NCI-H510A (cell line): ENCODE data around the gene PANK4.

Source experiments
- DNase-seq: peaks from one replicate; lab custom pipeline; 2025; lab: John Stamatoyannopoulos, UW

Gene PANK4

GRCh38 chr1:2528966-2529783, 2.8 kb upstream of the PANK4 start:
- no peak for DNase-seq

- DNase-seq, result no peak
Measured at GRCh38 chr1:2528611-2528965, 2.2 kb upstream of the PANK4 start.

GRCh38 chr1:2528016-2528415, 1.6 kb upstream of the PANK4 start:
- DNase-seq, result no peak

GRCh38 chr1:2527556-2527860, 1.1 kb upstream of the PANK4 start:
- no peak for DNase-seq

DNA sequence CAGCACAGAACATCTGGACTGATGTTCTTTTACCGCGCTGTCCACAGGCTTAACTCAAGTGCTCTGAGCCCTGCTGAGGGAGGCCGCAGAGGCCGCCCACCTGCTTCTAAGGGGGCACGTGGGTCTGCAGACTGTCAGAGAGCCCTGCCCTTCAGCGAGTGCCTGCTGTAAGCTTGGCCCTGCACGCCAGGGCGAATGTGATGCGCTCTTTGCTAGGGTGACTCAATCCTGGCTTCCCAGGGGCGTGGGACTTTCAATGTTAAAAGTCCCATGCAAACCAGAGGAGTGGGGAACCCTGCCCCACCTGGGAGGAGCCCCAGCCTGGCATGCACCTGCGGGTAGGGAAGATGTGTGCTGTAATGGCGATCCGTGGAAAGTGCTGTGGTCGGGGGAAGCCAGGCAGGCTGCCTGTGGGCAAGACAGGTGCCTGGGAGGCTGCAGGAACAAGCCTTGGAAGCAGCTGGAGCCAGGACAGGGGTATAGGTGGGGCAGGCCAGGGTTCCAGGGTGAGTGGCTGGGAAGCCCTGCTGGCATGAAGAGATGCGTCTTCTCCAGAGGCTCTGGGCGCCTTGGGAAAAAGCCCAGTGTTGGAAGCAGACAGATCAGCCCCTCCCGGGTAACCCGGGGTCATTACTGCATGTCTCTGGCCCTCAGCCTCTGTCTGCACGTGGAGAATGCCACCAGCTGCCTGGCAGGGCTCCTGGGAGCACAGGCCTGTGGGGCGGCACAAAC, 594 bp upstream of the PANK4 start:
- no peak for DNase-seq

GRCh38 chr1:2525572-2525919, 850 bp downstream of the PANK4 start:
- DNase-seq, result no peak

DNA sequence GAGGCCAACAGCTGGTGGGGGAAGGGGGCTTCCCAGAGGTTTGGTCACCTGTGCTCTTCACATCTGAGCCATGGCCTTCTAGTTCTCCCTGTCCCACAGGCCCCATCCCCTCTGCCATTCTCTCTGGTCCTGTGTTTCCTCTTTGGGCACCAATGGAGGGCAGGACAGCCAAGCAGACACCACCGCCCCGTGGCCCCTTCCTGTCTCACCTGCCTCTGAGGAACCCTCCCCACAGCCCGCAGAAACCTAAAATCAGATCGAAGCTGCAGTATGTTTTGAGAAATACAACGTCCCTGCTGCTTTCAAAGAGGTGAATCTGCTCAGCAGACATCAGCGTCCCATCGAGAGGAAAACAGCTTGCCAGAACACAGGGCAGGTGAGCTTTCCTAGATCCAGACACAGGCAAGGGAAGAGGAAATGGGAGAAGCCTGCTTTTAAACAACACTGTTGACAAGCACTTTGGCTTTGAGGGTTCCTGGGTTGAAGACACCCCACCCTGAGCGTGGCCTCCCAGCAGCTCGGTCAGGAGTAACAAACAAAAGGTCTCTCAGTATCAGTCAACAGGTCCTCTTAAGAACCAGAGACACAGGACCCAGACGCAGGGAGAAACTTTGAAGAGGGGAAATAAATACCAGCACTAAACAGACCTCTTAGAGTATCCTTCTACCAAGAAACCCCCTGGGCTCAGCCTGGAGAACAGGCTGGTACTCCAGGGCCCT, 2.3 kb downstream of the PANK4 start:
- no peak for DNase-seq

DNA sequence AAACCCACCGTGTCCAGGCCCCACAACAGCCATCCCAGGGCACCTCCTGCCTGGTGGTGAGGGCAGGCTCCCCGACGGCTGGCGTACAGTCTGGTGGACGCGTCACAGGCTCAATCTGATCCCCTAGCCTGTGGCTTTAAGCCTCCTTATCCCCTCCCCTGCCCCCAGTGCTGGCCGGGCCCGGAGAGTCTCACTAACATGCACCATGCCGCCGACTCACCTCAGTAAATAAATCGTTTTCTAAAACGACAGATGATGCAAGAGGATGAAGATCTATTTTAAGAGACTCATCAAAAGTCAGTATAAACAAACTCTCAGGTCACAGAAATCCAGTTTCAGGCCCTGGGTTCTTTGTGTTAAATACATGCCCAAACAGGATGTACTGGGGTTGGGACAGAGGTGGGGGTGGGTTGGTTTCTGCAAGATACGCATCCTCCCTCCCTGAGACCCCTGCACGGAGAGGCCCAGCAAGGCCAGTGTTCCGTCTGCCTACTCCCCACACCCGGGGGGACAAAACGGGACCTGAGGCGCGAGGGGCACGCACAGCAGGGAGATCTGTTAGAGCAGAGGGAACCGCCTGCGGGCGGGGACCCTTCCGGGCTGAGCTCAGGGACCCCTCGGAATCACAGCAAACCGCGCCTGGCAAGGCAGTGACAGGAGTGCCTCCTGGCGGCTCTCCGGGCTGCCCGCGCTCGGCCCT, 3.1 kb downstream of the PANK4 start:
- no peak for DNase-seq

DNA sequence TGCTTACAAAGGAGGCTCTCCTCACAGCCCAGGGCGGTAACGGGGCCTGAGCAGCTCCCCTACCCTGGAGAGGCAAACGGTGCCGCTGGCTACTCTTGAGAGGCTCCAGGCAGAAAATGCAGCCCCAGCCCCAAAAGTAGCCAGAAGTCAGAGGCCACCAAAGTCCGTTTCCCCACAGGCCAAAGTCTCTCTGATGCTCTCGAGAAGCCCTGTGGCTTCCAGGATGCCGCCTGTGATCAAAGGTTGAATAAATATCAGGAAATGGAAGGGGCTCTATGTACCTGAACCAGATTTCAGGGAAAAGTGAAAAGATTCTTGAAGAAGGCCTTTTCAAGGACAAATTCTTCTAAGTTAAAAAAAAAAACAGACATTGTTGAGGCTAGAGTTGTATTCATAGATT, 4.2 kb downstream of the PANK4 start:
- DNase-seq, result no peak

DNA sequence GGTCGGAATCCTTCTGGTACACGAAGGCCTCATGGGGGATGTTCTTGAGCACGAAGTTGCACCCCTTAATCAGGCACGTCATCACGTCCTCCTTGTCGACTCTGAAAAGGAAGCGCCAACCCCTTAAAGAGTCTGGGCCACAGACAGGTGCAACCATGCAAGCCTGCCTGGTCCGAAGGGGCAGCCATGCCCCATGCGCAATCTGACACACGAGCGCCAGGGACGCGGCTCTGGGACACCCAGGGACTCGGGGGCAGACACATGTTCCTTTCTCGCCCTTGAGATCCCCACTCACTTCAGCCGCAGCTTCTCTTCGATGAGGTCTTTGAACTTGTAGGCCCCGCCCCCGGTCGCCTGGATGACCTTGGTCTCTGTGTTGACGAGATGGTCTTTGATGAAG, 5.6 kb downstream of the PANK4 start:
- no peak for DNase-seq

GRCh38 chr1:2520206-2520605, 6.2 kb downstream of the PANK4 start:
- DNase-seq, result no peak

DNA sequence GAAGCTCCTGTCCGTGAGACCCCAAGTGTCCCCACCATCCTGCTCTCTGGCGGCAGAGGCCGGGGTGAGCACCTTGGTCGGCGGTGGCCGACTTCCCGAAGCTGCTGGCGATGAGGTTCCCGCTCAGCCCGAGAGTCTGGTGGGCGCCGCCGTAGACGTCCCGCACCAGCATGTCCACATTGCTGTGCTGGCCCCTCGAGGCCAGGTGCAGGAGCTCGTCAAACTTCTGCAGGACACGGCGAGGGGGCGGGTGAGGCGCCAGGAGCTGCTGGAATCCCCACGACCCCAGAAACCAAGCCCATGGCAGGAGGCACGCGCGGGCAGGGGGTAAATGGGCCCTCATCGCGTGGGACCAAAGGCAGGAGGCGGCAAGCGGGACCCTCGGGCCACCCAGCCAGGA, 6.7 kb downstream of the PANK4 start:
- no peak for DNase-seq

GRCh38 chr1:2519029-2519685, 7.2 kb downstream of the PANK4 start:
- DNase-seq, result no peak

GRCh38 chr1:2518528-2518927, 7.9 kb downstream of the PANK4 start:
- no peak for DNase-seq

GRCh38 chr1:2517966-2518365, 8.4 kb downstream of the PANK4 start:
- DNase-seq, result no peak

- no peak for DNase-seq
Measured at GRCh38 chr1:2516946-2517345, 9.4 kb downstream of the PANK4 start.

DNA sequence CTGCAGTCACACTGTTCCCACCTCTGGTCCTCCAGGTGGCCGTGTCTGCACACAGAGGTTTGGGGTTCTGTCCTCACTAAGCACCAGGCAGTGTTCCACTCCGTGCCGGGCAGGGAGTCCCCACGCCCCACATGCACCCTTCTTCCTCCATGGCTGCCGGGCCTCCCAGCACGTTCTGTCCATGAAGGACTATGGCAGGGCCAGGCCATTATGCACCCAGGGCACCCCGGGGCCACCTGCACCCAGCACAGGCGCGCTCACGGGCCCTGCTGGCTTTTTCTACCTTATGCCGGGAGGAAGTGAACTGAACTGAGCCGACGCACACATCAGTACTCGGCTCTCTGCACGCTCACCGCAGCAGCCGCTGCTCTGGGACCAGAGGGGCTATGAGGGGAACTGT, 10.3 kb downstream of the PANK4 start:
- no peak for DNase-seq

GRCh38 chr1:2515763-2516080, 10.7 kb downstream of the PANK4 start:
- no peak for DNase-seq

GRCh38 chr1:2514863-2515762, 11.3 kb downstream of the PANK4 start:
- DNase-seq, result no peak

DNA sequence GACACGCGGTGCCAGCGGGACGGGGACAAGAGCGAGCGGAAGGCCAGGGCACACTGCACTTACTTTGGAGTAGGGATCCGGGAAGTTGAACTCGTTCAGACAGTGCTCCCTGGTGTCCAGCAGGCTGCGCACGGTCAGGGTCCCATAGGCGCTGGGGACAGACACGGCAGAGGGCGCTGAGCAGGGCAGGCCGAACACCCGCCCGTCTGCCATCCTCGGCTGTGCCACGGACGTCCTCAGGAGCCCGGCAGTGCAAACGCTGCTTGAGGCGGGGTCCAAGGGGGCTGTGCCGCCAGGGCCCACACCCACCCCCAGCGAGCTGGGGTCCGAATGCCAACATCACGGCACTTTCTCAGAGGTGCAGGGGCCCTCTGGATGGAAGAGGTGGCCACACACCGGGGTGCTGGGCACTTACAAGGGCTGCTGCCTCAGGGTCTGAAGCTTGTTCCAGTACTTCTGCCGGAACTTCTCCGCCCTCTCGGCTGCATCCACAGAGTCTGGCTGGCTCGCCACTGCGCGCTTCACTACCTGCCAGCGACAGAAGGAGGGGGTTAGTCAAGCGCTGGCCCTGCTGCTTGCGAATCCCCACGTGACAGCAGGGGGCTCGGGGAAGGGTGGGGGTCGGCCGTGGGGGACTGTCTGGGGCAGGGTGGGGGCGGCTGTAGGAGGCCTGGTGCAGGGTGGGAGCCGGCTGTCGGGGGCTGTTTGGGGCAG, 12.3 kb downstream of the PANK4 start:
- DNase-seq, result no peak
